Stimulated activated CD4-positive, alpha-beta T cell treated with anti-CD3 and anti-CD28 coated beads, Interleukin-4, amount 100 ng/mL, for 1 hour (primary cell): Measurements from ENCODE around the gene VTA1.
"Not testable (repeated sequence)": the region's sequence is repeated elsewhere in the genome, so short reads cannot be mapped to it uniquely, and the experiment has no call there.

Experiments used
- DNase-seq: peaks from one replicate; pipeline ENCODE4 v3.0.0-alpha.2; 2020

The VTA1 gene

GRCh38 chr6:142229518-142230270 is 82.6 kb downstream of the VTA1 start:
- DNase-seq: not testable (repeated sequence)

- DNase-seq: peak; percentile 12
Observed at GRCh38 chr6:142232206-142233044, 85.4 kb downstream of the VTA1 start.

- no peak for DNase-seq
Observed at GRCh38 chr6:142233945-142234682, 87.1 kb downstream of the VTA1 start.

GRCh38 chr6:142235272-142235671 is 88.2 kb downstream of the VTA1 start:
- no peak for DNase-seq

- no peak for DNase-seq
Observed at GRCh38 chr6:142235791-142236190, 88.7 kb downstream of the VTA1 start.

- no peak for DNase-seq
Observed at GRCh38 chr6:142236691-142237090, 89.6 kb downstream of the VTA1 start.

- DNase-seq: no peak
Observed at GRCh38 chr6:142238881-142239280, 91.8 kb downstream of the VTA1 start.

GRCh38 chr6:142240179-142240578 is 93.1 kb downstream of the VTA1 start:
- no peak for DNase-seq

- DNase-seq: no peak
Observed at GRCh38 chr6:142241061-142241460, 94.0 kb downstream of the VTA1 start.

GRCh38 chr6:142242269-142242668 is 95.2 kb downstream of the VTA1 start:
- no peak for DNase-seq

- DNase-seq: no peak
Observed at GRCh38 chr6:142246960-142247359, 99.9 kb downstream of the VTA1 start.

- DNase-seq: no peak
Observed at GRCh38 chr6:142249266-142249665, 102.2 kb downstream of the VTA1 start.

- no peak for DNase-seq
Observed at GRCh38 chr6:142251930-142252445, 104.9 kb downstream of the VTA1 start.

- DNase-seq: no peak
Observed at GRCh38 chr6:142254513-142254912, 107.5 kb downstream of the VTA1 start.

- DNase-seq: no peak
Observed at GRCh38 chr6:142255785-142256184, 108.7 kb downstream of the VTA1 start.

GRCh38 chr6:142258305-142258704 is 111.2 kb downstream of the VTA1 start:
- no peak for DNase-seq

GRCh38 chr6:142258757-142259156 is 111.7 kb downstream of the VTA1 start:
- no peak for DNase-seq

GRCh38 chr6:142260748-142261147 is 113.7 kb downstream of the VTA1 start:
- DNase-seq: no peak

GRCh38 chr6:142262231-142262630 is 115.2 kb downstream of the VTA1 start:
- no peak for DNase-seq

- no peak for DNase-seq
Observed at GRCh38 chr6:142265476-142265875, 118.4 kb downstream of the VTA1 start.

GRCh38 chr6:142266060-142266459 is 119.0 kb downstream of the VTA1 start:
- no peak for DNase-seq

- no peak for DNase-seq
Observed at GRCh38 chr6:142271476-142271875, 124.4 kb downstream of the VTA1 start.
